GM18861 (cell line): ENCODE data around the gene EEF2K.
A peak's percentile ranks its signal among the peaks of the same experiment; 100 is the strongest.
"Not testable (repeated sequence)": the region's sequence is repeated elsewhere in the genome, so short reads cannot be mapped to it uniquely, and the experiment has no call there.

Experiments
- ATAC-seq: cut with Tn5 transposase; IDR thresholded peaks from one replicate; pipeline ENCODE4 v1.9.1; 2021; ENCODE audit not compliant: unreplicated experiment

The EEF2K gene

GRCh38 chr16:22189473-22190080, 16.5 kb upstream of the EEF2K start:
- ATAC-seq, result no peak

GRCh38 chr16:22190081-22190775, 15.8 kb upstream of the EEF2K start:
- peak; percentile 38 for ATAC-seq

- peak; percentile 20 for ATAC-seq
Observed at GRCh38 chr16:22190776-22191531, 15.1 kb upstream of the EEF2K start.

- no peak for ATAC-seq
Observed at GRCh38 chr16:22191532-22192260, 14.4 kb upstream of the EEF2K start.

- peak; percentile 24 for ATAC-seq
Observed at GRCh38 chr16:22192261-22193062, 13.6 kb upstream of the EEF2K start.

- ATAC-seq, result no peak
Observed at GRCh38 chr16:22193063-22193411, 13.0 kb upstream of the EEF2K start.

- no peak for ATAC-seq
Observed at GRCh38 chr16:22194707-22195444, 11.2 kb upstream of the EEF2K start.

- no peak for ATAC-seq
Observed at GRCh38 chr16:22195445-22195694, 10.7 kb upstream of the EEF2K start.

GRCh38 chr16:22195695-22196558, 10.2 kb upstream of the EEF2K start:
- ATAC-seq, result no peak

GRCh38 chr16:22196559-22197168, 9.4 kb upstream of the EEF2K start:
- not testable (repeated sequence) for ATAC-seq

- ATAC-seq, result no peak
Observed at GRCh38 chr16:22198547-22199293, 7.4 kb upstream of the EEF2K start.

- no peak for ATAC-seq
Observed at GRCh38 chr16:22202261-22202637, 3.8 kb upstream of the EEF2K start.

GRCh38 chr16:22203091-22203490, 3.0 kb upstream of the EEF2K start:
- ATAC-seq, result no peak

- ATAC-seq, result no peak
Observed at GRCh38 chr16:22204091-22204655, 1.9 kb upstream of the EEF2K start.

GRCh38 chr16:22205577-22206012, 483 bp upstream of the EEF2K start:
- no peak for ATAC-seq

GRCh38 chr16:22206842-22207714, 1.0 kb downstream of the EEF2K start:
- ATAC-seq, result peak; percentile 35
